Activated CD4-positive, alpha-beta memory T cell treated with anti-CD3 and anti-CD28 coated beads, Interleukin-2, amount 10 ng/mL, durations not matched to agents 7 days and 5 days (primary cell): Measurements from ENCODE around the gene SUFU. TPM values are rescaled to one million over a fixed set of nuclear protein-coding genes. Genes with fewer than 3 reads are reported as not detected.

Source experiments
- CTCF ChIA-PET: fragments of 350-600 bp; sonication (Branson Sonifier 250); formaldehyde crosslinking; loops from one replicate; lab custom pipeline; 2021; ENCODE audit warnings: antibody characterized with exemption, inconsistent platforms; lab: Charles Lee
- POLR2A ChIA-PET: fragments of 350-600 bp; sonication (Branson Sonifier 250); formaldehyde crosslinking; loops from one replicate; lab custom pipeline; 2021; ENCODE audit warnings: antibody characterized with exemption; lab: Charles Lee
- DNase-seq: peaks from one replicate; pipeline ENCODE4 v3.0.0-alpha.2; 2020
- H3K27ac Mint-ChIP-seq: one replicate; pipeline ENCODE4 v1.8.0; 2021; ENCODE audit warnings: mild to moderate bottlenecking, mixed read lengths
- H3K27me3 Mint-ChIP-seq: one replicate; pipeline ENCODE4 v1.8.0; 2021; ENCODE audit warnings: mixed read lengths
- H3K36me3 Mint-ChIP-seq: one replicate; pipeline ENCODE4 v1.8.0; 2021; ENCODE audit warnings: low read depth, mixed read lengths
- H3K4me1 Mint-ChIP-seq: one replicate; pipeline ENCODE4 v1.8.0; 2021; ENCODE audit warnings: mixed read lengths
- H3K4me3 Mint-ChIP-seq: one replicate; pipeline ENCODE4 v1.8.0; 2021; ENCODE audit warnings: mild to moderate bottlenecking, mixed read lengths
- H3K9me3 Mint-ChIP-seq: one replicate; pipeline ENCODE4 v1.8.0; 2021; ENCODE audit warnings: mixed read lengths
- total RNA-seq, 2 experiments: library from RNA; stranded (reverse); gene quantifications; one replicate each; pipeline ENCODE4 v1.2.3, GENCODE V29; 2021

SUFU gene
- total RNA-seq, 2 experiments from 2014 or later: 18.0 to 19.6 TPM

DNA sequence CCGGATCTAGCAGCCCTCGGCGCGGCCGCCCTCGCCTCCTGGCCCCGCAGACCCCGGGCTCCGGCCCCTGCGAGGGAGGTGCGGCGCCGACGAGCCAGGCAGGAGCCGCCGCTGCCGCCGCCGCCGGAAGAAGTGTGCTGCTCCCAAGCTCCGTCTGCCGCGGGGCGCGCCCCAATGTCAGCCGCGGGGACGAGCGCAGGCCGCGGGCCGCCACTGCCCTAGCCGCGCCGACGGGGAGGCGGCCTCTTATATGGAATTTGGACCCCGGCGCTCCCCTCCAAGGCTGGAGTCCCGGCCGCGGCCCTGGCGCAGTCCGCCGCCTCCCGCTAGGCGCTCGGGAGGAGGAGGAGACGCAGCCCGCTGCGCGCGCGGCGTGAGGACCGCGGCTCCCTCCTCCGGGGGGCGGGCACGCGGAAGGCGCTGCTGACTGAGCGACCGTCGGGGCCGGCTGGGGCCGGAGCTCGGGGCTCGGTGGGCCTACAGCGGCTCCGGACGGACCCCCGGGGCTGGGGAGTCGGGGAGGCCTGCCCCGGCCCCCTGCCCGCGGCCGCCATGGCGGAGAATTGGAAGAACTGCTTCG lies 140.4 kb downstream of the SUFU start, which contains the start of gene TRIM8:
Gene TRIM8, plus strand, starts transcription at position 414 of the 580 bp plus-strand sequence. Its CDS starts 139 bp downstream, at position 553.
- POLR2A ChIA-PET: interaction anchor here (0.6 to 5.0 kb wide), 27 partner anchors 8 to 724 kb away, joined by 3 to 130 read pairs (median 5); partner anchors contain the start of genes ACTR1A, ARL3, C10orf95 and CNNM2
- Mint-ChIP-seq H3K4me1 (peaks cover 38% of the 10 kb centered on the region), H3K27ac (peak within 1 kb of the TSS; percentile 98), H3K9me3 (no peaks in the 10 kb centered on the region), H3K27me3 (peaks cover 4% of the 10 kb centered on the region), H3K36me3 (peaks cover 22% of the 10 kb centered on the region), H3K4me3 (peak within 1 kb of the TSS; percentile 90)
- CTCF ChIA-PET: interaction anchor here (0.6 to 3.8 kb wide), 14 partner anchors 9 to 189 kb away, joined by 3 to 39 read pairs (median 6); partner anchors contain the start of genes ACTR1A, ARL3 and SFXN2
- peak; percentile 69 for DNase-seq

DNA sequence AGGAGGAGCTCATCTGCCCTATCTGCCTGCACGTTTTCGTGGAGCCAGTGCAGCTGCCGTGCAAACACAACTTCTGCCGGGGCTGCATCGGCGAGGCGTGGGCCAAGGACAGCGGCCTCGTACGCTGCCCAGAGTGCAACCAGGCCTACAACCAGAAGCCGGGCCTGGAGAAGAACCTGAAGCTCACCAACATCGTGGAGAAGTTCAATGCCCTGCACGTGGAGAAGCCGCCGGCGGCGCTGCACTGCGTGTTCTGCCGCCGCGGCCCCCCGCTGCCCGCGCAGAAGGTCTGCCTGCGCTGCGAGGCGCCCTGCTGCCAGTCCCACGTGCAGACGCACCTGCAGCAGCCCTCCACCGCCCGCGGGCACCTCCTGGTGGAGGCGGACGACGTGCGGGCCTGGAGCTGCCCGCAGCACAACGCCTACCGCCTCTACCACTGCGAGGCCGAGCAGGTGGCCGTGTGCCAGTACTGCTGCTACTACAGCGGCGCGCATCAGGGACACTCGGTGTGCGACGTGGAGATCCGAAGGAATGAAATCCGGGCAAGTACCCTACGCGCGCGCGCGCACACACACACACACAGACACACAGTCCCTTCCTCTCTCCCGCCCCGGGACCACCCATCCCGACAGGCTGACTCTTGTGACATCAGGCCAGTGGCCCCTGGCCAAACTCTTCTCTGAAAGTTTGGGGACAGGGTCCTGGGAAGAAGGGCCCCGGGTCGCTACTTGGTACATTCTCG lies 141.0 kb downstream of the SUFU start:
- peaks cover 23% of the 10 kb centered on the region for H3K36me3 Mint-ChIP-seq
- peak overlapping the region; percentile 98 for H3K27ac Mint-ChIP-seq
- peaks cover 43% of the 10 kb centered on the region for H3K4me1 Mint-ChIP-seq
- ChIA-PET CTCF (interaction anchor here (0.6 to 3.8 kb wide), 16 partner anchors 9 to 1177 kb away, joined by 3 to 39 read pairs (median 4); partner anchors contain the start of genes ACTR1A, ARL3 and SFXN2), POLR2A (interaction anchor here (0.7 to 5.0 kb wide), 27 partner anchors 9 to 723 kb away, joined by 3 to 130 read pairs (median 5); partner anchors contain the start of genes ACTR1A, ARL3, C10orf95 and CNNM2)
- H3K27me3 Mint-ChIP-seq: no peaks in the 10 kb centered on the region
- H3K4me3 Mint-ChIP-seq: peak overlapping the region; percentile 90
- DNase-seq: peak; percentile 84
- no peaks in the 10 kb centered on the region for H3K9me3 Mint-ChIP-seq

DNA sequence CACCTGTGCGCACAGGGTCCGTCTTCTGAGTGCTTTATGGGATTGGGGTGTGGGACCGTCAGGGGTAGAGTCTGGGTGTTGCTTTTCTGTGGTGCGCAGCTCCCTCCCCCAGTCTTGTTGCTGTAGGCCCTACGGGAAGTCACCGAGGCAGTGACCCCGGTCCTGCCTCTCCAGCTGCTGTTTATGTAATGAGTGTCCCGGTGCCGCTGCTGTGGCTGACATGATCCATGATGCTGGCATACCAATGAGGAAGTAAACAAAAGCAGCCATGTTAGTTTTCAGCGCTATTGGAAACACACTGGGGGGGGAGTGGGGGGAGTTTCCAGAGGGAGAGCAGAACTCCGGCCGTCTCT lies 141.6 kb downstream of the SUFU start:
- Mint-ChIP-seq H3K27ac (peak overlapping the region; percentile 98), H3K4me1 (peaks cover 47% of the 10 kb centered on the region), H3K27me3 (no peaks in the 10 kb centered on the region), H3K4me3 (peak overlapping the region; percentile 90), H3K9me3 (no peaks in the 10 kb centered on the region), H3K36me3 (peaks cover 23% of the 10 kb centered on the region)
- ChIA-PET POLR2A (interaction anchor here (0.7 to 5.0 kb wide), 21 partner anchors 8 to 526 kb away, joined by 3 to 130 read pairs (median 14); partner anchors contain the start of genes ACTR1A, ARL3, C10orf95 and SFXN2), CTCF (interaction anchor here (0.6 to 3.8 kb wide), 11 partner anchors 9 to 1177 kb away, joined by 3 to 39 read pairs (median 7); partner anchors contain the start of genes ARL3 and SFXN2)
- peak; percentile 58 for DNase-seq

DNA sequence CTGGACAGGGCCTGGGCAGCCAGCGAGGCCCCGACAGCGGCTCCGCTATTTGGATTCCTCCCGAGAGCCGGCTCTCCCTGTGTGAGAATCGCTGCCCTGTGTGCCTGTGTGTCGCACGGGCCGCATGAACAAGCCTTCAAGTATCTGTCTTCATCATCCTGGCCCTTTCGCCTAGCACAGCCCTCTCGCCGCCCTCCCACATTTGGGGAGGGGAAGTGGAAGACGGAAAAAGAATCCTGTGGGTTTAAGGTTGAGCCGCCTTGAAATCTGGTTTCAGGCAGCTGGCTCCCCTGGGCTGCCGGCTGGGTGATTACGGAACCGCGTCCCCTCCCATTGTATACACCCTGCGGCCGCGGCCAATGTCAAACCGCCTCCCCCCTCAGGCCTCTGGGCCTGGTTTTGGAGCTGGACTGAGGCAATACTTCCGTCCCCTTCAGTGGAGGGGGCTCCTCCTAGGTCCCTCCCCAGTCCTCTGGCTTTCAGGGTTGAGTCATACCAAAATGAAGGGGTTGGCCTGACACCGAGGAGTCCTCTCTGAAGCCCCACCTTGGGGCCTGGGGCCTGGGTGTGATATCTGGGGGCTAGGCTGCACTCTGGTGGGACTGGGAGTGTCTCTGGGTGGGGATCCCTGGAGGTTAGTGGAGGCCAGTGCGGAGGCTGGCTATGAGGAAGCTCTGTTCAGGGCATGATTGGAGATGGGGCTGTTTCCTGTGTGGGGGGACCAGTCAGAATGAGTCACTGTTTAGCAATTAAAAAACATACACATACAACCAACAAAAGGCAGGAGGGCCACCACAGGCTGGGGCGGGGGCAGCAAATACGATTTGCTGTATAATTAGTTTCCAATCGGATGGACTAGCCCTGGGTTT lies 142.2 kb downstream of the SUFU start:
- H3K27me3 Mint-ChIP-seq: no peaks in the 10 kb centered on the region
- H3K36me3 Mint-ChIP-seq: peaks cover 23% of the 10 kb centered on the region
- peak overlapping the region; percentile 90 for H3K4me3 Mint-ChIP-seq
- peaks cover 53% of the 10 kb centered on the region for H3K4me1 Mint-ChIP-seq
- peak; percentile 82 for DNase-seq
- ChIA-PET CTCF (interaction anchor here (0.6 to 3.8 kb wide), 10 partner anchors 10 to 1178 kb away, joined by 3 to 39 read pairs (median 4); partner anchors contain the start of genes ARL3 and SFXN2), POLR2A (interaction anchor here (0.6 to 5.0 kb wide), 23 partner anchors 10 to 528 kb away, joined by 3 to 130 read pairs (median 11); partner anchors contain the start of genes ACTR1A, ARL3, C10orf95 and FBXL15)
- H3K27ac Mint-ChIP-seq: peak overlapping the region; percentile 98
- no peaks in the 10 kb centered on the region for H3K9me3 Mint-ChIP-seq

DNA sequence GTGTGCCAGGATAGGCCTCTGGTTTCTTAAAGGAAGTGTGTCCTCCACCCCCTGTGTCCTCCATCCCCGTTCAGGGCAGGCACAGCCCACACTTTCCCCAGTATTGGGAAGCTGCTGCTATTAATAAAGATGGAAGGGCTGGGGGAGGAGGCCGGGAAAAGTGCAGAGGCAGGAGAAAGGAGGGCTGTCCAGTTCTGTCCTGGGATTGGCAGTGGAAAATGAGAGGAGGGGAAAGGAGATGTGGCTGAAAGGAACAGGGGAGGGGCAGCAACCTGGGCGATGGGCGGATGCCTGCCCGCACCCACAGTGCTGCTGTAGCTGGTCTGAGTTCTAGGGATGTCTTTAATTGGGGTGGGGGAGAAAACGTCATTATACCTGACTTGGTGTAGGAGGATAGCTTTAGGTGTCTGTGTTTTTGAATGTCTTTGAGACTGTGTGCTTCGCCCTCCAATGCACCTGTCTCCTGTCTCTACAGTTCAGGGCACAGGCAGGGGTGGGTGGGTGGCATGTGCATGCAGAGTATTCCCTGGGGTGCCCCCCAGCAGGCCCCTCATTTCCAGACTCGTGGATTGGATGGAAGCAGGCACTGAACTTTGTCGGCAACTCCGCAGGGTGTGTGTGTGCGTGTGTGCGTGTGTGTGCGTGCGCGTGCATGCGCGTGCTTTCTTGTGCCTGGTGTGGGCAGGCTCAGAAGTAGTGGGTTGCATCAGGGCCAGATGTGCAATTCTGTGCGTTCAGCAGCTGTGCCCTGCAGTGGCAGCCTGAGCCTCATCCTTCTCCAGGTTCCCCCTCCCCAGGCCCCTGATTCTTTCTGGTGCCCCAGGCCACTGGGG lies 143.1 kb downstream of the SUFU start:
- ChIA-PET POLR2A (interaction anchor here (0.7 to 5.0 kb wide), 19 partner anchors 9 to 529 kb away, joined by 3 to 130 read pairs (median 15); partner anchors contain the start of genes ACTR1A, ARL3, C10orf95 and FBXL15), CTCF (interaction anchor here (0.6 to 3.8 kb wide), 8 partner anchors 9 to 417 kb away, joined by 3 to 39 read pairs (median 4); partner anchors contain the start of genes ARL3 and SFXN2)
- DNase-seq: peak; percentile 68
- Mint-ChIP-seq H3K9me3 (no peaks in the 10 kb centered on the region), H3K27ac (peak overlapping the region; percentile 98), H3K27me3 (no peaks in the 10 kb centered on the region), H3K4me3 (peak overlapping the region; percentile 90), H3K36me3 (peaks cover 23% of the 10 kb centered on the region), H3K4me1 (peaks cover 56% of the 10 kb centered on the region)

DNA sequence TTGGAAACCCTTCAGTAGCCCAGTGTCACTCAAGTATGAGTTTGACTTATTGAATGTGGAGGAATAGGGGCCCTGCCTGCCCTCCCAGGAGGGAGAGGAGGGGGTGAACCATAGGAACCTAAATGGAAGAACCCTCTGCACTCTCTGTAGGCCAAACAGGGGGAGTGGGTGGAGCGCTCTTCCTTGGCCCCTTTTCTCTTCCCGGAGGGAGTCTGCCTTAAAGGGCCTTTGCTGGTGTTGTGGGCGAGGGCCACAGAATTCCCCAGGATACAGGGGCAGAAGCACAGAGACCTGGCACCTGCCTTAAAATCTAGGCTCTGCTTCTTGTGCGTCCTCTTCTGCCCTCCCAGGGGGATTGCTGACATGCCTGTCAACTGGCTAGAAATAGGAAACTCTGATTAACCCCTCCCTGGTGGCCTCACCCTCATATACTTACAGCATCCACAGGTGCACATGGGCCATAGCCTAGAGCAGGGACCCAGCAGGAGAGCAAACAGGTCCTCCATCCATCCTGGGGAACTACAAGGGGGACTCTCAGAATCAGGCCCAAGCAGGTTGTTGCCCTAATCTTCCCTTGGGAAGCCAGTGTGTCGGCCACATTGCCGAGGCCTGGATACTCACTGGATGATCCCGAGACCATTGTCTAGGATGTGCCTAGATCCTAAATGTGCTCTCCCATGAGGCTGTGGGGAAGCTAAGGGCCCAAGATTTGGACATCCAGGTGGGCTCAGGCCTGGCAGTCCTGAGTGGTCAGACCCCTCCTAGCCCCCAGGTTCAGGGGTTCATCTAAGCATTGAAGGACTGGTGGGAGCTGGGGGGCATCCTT lies 143.9 kb downstream of the SUFU start:
- DNase-seq: no peak
- CTCF ChIA-PET: interaction anchor here (3.7 to 3.8 kb wide), 2 partner anchors 14 to 23 kb away, joined by 20 to 22 read pairs; no protein-coding TSS in a partner anchor
- POLR2A ChIA-PET: interaction anchor here (1.6 to 5.0 kb wide), 8 partner anchors 12 to 146 kb away, joined by 4 to 130 read pairs (median 38); partner anchors contain the start of genes ACTR1A, ARL3, SFXN2 and SUFU
- peaks cover 63% of the 10 kb centered on the region for H3K4me1 Mint-ChIP-seq
- peak overlapping the region; percentile 90 for H3K4me3 Mint-ChIP-seq
- H3K9me3 Mint-ChIP-seq: no peaks in the 10 kb centered on the region
- peaks cover 29% of the 10 kb centered on the region for H3K36me3 Mint-ChIP-seq
- H3K27ac Mint-ChIP-seq: peak overlapping the region; percentile 98
- H3K27me3 Mint-ChIP-seq: no peaks in the 10 kb centered on the region

DNA sequence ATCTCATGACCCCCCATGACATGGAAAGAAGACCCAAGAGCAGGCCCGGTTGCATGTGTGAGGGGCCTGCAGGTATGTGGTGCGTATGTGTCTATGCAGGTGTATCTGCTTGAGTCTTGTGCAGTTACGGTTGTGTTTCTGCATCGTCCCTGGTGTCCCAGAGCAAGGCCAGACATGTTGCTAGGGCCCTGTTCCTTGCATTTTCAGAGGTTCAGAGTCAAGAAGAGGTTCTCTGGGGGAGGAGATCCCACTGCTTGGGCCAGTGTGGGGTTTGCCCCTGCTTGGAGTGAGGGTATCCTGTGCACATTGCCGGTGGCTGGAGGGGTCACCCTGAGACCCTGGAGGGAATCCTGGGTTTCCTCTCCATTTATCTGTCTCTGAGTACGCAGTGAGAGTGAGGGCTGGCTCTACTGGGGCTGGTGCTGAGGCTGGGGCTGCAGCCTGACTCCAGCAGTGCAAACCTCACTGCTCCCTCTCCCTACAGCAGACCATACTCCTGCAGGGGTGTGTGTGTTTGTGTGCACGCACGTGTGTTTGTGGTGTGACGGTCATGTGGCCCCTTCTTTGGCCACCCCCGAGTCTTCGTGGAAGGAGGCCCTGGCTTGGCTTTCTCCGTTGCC lies 144.6 kb downstream of the SUFU start:
- DNase-seq: no peak
- POLR2A ChIA-PET: interaction anchor here (2.3 to 5.0 kb wide), 2 partner anchors 12 to 66 kb away, joined by 13 to 106 read pairs; partner anchors contain the start of genes ARL3 and SFXN2
- CTCF ChIA-PET: no interaction called here
- Mint-ChIP-seq H3K9me3 (no peaks in the 10 kb centered on the region), H3K27ac (peak overlapping the region; percentile 98), H3K4me1 (peaks cover 70% of the 10 kb centered on the region), H3K36me3 (peaks cover 35% of the 10 kb centered on the region), H3K27me3 (no peaks in the 10 kb centered on the region), H3K4me3 (peak overlapping the region; percentile 59)

DNA sequence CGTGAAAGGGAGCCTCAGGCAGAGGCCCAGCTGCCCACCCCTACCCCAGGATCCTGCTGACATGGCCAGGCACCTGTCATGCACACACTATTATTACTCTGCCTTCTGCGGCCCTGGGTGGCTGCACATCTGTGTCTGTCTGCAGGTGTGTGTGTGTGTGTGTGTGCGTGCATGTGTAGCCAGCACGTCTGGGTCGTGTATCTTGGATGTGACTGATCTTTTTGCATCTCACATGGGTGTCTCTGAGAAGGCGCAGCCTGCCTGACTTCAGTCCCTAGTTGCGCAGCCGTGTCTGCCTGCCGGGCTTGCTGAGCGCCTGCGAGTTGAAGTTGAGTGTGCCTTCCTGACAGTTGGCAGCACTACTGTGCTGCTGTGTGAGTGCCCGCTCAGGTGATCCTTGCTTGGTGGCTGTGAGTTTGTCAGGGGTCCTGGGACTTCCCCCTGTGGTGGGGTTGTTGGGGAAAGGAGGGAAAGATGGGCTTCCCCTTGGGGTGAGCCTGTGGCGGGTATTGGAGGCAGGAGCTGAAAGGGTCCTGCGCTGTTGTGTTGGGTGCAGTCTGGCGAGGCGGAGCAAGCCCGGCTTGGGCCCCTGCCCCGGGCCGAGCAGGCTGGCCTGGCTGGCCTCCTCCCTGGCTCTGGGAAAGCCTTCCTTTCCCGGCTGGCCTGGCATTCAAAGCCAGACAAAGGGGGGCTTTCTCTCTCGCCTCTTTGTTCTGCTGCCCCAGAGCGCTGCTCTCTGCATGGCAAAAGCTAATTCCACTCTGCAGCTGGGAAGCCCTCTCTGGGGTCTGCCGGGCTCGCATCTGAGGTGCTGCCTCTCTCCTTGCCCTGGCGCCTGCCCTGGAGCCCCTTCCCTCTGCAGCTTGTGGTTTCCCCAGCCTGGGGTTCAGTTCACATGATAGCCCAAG lies 145.4 kb downstream of the SUFU start:
- Mint-ChIP-seq H3K27ac (peak overlapping the region; percentile 98), H3K4me3 (peak overlapping the region; percentile 59), H3K9me3 (no peaks in the 10 kb centered on the region), H3K36me3 (peaks cover 43% of the 10 kb centered on the region), H3K27me3 (no peaks in the 10 kb centered on the region), H3K4me1 (peaks cover 75% of the 10 kb centered on the region)
- CTCF ChIA-PET: interaction anchor here (1.3 kb wide), 1 partner anchor 21 kb away, joined by 4 read pairs; no protein-coding TSS in a partner anchor
- POLR2A ChIA-PET: interaction anchor here (0.8 to 3.8 kb wide), 6 partner anchors 11 to 65 kb away, joined by 3 to 52 read pairs (median 5); partner anchors contain the start of genes ARL3 and SFXN2
- DNase-seq: peak; percentile 38
